ENCODE measurements around the gene IRX1.

The IRX1 gene

DNA sequence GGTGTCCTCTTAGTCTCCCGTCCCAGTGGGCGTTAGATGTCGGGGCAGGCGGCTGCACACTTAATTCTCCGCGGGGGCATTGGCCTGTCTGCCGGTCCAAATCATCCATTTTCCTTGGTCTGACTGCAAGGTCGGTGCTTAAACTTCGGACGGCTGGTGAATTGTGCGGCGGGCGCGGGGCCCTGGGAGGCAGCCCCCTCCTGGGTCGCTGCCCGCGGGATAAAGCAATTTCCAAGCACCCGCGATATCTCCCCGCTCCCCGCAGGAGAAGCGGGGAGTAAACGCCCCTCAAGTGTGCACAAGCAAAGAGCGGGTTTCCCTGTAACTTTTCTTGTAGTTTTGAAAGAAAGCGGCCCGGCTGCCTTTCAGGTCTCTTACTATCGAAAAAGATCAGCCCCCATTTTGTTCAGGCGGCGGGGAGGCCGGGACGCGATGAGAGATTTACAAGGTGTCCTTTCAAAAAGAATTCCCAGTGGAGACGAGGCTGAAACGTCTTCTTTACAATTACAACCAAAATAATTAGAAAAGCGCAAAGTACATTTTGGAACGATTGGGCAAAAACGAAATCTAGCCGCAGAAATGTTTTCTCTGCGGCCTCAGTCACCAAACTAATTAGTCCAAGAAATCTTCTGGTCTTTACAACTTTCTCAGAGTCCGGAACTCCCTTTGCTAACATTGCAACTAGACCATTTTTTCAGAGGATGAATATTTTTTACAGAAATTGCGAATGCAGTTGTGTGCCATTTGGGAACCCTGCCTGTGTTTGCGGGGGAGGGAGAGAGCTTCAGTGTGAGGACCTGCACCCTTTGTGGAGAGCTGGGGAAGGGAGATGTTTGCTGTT, 1.8 kb downstream of the IRX1 start:
- H3K9me3 Mint-ChIP-seq: peaks cover 6% of the 10 kb centered on the region
- H3K36me3 Mint-ChIP-seq: peaks cover 5% of the 10 kb centered on the region
- no peak for ATAC-seq
- H3K4me3 Mint-ChIP-seq: no peak overlapping the region
- peaks cover 8% of the 10 kb centered on the region for H3K4me1 Mint-ChIP-seq
- no peak overlapping the region for H3K27ac Mint-ChIP-seq
- peaks cover 70% of the 10 kb centered on the region for H3K27me3 Mint-ChIP-seq

DNA sequence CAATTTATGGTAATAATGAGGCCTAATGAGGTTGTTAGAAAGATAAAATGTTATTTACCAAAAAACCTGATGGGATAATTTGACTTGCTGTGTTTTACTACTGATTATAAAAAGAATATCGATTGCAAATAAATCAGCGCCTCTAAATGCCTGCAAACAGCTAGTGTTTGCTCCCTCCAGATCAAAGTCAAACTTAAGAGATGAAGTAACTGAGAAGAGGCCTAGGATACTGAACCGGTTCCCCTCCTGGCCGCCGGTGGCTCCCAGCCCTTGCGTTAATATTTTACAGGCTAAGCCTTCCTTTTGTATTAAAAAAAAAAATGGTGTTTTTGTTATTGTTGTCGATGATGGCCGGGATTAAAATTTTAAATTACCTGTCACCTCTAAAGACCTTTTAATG, 2.6 kb downstream of the IRX1 start:
- H3K4me1 Mint-ChIP-seq: peaks cover 8% of the 10 kb centered on the region

DNA sequence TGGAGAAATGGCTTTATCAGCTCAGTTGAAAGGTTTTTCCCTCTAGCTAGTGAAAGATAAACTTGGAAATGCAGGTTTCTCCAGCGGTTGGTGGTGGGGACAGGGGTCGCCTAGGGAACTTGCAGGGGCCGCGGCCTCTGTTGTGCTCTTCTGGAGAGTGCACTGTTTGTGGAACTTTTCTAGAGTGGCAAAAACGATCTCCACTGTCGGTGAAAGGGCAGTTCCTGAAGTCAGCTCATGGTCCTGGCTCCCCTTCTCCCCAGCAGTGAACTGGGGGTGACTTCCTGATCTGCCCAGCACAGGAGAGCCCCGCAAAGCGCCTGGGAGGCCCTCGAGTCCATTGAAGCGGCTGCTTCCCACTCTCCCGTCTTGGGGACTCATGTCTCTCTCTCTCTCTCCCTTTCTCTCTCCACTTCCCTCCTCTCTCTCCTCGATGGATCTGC, 3.2 kb downstream of the IRX1 start:
- H3K27me3 Mint-ChIP-seq: peaks cover 70% of the 10 kb centered on the region
- H3K9me3 Mint-ChIP-seq: peaks cover 4% of the 10 kb centered on the region
- no peak overlapping the region for H3K4me3 Mint-ChIP-seq
- H3K4me1 Mint-ChIP-seq: peaks cover 6% of the 10 kb centered on the region
- no peak overlapping the region for H3K27ac Mint-ChIP-seq
- H3K36me3 Mint-ChIP-seq: peaks cover 5% of the 10 kb centered on the region
- ATAC-seq: no peak

More for the DNA sequence above, 2.6 kb downstream of the IRX1 start:
- Mint-ChIP-seq H3K27me3 (peaks cover 70% of the 10 kb centered on the region), H3K36me3 (peaks cover 5% of the 10 kb centered on the region), H3K27ac (no peak overlapping the region), H3K4me3 (no peak overlapping the region), H3K9me3 (peaks cover 6% of the 10 kb centered on the region)
- ATAC-seq: no peak

DNA sequence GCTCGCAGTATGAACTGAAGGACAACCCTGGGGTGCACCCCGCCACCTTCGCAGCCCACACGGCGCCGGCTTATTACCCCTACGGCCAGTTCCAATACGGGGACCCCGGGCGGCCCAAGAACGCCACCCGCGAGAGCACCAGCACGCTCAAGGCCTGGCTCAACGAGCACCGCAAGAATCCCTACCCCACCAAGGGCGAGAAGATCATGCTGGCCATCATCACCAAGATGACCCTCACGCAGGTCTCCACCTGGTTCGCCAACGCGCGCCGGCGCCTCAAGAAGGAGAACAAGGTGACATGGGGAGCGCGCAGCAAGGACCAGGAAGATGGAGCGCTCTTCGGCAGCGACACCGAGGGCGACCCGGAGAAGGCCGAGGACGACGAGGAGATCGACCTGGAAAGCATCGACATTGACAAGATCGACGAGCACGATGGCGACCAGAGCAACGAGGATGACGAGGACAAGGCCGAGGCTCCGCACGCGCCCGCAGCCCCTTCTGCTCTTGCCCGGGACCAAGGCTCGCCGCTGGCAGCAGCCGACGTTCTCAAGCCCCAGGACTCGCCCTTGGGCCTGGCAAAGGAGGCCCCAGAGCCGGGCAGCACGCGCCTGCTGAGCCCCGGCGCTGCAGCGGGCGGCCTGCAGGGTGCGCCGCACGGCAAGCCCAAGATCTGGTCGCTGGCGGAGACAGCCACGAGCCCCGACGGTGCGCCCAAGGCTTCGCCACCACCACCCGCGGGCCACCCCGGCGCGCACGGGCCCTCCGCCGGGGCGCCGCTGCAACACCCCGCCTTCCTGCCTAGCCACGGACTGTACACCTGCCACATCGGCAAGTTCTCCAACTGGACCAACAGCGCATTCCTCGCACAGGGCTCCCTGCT, 3.8 kb downstream of the IRX1 start:
- H3K27me3 Mint-ChIP-seq: peaks cover 70% of the 10 kb centered on the region
- no peak for ATAC-seq
- H3K27ac Mint-ChIP-seq: no peak overlapping the region
- peaks cover 2% of the 10 kb centered on the region for H3K9me3 Mint-ChIP-seq
- peaks cover 5% of the 10 kb centered on the region for H3K36me3 Mint-ChIP-seq
- H3K4me1 Mint-ChIP-seq: no peaks in the 10 kb centered on the region
- no peak overlapping the region for H3K4me3 Mint-ChIP-seq

DNA sequence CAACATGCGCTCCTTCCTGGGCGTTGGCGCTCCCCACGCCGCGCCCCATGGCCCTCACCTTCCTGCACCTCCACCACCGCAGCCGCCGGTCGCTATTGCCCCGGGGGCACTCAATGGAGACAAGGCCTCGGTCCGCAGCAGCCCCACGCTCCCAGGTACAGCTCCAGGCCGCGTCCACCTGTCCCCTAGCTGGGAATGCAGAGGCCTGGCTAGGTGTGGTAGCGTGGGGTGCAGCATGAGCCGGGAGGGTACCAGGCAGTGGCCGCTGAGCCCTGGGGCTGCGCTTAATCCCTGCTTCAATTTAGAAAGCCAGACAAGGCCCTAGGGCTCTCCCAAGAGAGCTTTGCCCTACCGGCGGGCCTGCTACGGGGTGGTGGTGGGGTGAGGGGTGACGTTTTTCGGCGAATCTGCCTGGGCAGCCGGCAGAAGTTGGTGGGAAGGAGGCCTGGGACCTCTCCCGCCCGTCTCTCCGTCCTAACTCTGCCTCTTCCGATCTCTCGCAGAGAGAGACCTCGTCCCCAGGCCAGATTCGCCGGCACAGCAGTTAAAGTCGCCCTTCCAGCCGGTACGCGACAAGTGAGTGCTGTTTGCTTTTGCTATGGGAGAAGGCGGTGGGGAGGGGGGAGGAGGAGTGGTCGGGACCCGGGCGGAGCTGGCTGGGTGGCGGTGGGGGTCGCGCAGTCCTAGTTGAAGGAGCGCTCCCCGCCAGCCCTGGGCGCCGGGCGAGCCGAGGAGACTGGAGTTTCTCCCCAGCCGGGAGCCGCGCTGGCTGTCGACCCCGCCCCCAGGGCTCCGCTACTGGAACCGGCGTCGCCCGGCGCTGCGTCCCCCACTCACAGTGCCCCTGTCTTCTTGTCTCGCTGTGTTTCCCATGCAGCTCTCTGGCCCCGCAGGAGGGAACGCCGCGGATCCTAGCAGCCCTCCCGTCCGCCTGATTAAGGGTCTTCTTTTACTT, 4.8 kb downstream of the IRX1 start:
- Mint-ChIP-seq H3K36me3 (peaks cover 5% of the 10 kb centered on the region), H3K27me3 (peaks cover 77% of the 10 kb centered on the region), H3K27ac (no peak overlapping the region), H3K9me3 (peaks cover 4% of the 10 kb centered on the region), H3K4me1 (no peaks in the 10 kb centered on the region), H3K4me3 (no peak overlapping the region)
- no peak for ATAC-seq

DNA sequence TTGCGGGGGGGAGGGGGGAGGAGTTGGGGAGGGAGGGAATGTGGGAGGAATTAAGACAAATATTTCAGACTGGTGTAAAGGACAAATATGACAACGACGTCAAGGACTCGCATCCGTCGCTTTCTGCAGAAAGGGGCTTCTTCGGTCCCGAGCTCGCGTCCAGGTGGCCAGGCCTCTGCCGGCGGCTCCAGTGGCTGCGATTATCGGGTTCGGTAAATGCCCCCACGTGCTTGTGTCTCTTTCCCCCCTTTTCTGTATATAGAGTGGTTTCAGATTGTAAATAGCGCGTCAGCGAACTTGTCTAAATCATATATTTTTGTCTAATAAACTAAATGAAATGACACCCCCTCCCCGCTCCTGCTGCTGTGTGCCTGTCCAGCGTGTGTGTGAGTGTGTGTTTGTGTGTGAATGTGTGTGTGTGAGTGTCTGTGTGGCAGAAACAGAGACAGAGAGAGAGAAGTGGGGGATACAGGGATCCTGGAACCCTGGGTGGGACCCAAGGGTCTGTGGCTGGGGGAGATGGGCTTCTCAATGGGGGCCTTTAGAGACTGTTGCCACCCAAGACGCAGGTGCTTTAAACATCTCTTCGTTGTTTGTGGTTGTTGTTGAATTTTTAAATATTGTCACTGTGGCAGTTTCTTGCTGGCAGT, 5.6 kb downstream of the IRX1 start:
- Mint-ChIP-seq H3K27ac (no peak overlapping the region), H3K4me3 (no peak overlapping the region), H3K27me3 (peaks cover 86% of the 10 kb centered on the region)

DNA sequence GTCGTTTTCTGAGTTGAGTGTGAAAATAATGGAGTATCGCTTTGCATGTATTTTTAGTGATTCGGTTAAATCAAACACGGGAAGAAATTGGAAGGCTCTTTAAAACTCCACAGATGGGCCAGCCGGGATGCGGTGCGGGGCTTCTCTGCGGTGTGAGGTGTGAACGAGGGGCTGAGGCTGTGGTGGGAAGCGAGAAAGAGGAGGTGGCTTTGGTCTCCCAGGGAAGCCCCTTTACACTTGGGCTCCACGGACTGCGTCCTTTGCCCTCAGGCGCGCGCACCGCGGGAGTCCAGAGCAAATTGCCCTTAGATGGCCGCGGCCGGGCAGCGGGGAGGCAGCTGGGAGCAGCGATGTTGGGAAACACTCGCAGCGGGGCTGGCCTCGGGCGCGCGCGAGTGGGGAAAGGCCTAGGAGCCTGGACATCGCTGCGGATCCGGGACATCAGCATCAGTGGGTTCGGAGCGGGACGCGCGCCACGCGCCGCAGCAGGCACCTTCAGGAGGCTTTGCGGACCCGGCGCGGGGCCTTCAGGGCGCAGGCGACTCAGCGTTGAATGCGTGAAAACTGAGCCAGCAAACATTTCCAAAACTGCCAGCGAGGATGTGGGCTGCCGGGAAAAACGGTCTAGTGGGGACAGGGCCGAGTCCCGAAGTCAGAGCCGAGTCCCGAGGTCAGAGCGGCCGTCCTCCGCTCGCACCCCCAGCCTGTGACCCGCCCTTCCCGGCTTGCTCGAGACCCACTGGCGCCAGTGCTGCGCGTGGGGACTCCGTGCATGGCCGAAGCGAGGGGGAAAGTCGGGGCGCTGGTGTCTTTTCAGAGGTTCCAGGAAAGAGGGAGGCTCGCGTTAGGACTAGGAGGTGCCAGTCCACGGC, 6.5 kb downstream of the IRX1 start:
- no peak for ATAC-seq
- H3K36me3 Mint-ChIP-seq: peaks cover 5% of the 10 kb centered on the region
- H3K27ac Mint-ChIP-seq: no peak overlapping the region
- H3K4me1 Mint-ChIP-seq: no peaks in the 10 kb centered on the region
- peaks cover 90% of the 10 kb centered on the region for H3K27me3 Mint-ChIP-seq
- peaks cover 5% of the 10 kb centered on the region for H3K9me3 Mint-ChIP-seq
- no peak overlapping the region for H3K4me3 Mint-ChIP-seq

More for the DNA sequence above, 5.6 kb downstream of the IRX1 start:
- H3K4me1 Mint-ChIP-seq: no peaks in the 10 kb centered on the region
- ATAC-seq: no peak
- peaks cover 5% of the 10 kb centered on the region for H3K9me3 Mint-ChIP-seq
- peaks cover 5% of the 10 kb centered on the region for H3K36me3 Mint-ChIP-seq

DNA sequence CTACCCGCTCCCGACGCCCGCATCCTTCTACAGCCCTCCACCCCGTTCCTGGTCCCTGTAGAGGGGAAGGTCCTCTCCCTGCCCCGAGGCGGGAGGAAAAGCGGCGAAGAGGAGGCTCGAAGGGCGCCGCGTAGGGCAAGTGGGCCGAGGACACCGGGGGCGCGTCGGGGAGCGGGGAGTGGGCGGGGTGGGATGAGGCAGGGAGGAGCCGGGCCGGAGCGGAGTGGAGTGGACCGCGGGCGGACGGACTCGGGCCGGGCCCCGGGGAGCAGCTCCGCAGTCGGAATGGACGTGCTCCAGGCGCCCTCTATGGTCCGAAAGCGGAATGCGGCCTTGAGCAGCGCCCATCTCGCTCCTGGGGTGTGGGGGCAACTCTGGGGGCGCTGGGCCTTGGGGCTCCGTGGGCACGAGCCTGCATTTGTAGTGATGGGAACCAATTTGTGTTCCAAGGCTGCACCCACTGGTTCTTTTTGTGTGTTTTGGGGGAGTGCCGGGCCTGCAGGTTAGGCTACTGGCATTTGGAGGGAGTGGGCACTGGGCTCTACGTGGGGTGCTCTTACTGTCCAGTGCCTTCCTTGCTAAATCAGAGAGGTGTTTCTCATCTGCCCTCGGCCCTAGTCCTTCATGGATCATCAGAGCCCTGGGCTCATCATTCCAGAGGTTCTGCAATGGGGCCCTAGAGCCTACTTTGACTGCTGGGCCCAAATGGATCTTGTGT, 7.3 kb downstream of the IRX1 start:
- ATAC-seq: no peak
- Mint-ChIP-seq H3K4me3 (no peak overlapping the region), H3K36me3 (peaks cover 5% of the 10 kb centered on the region), H3K27me3 (peaks cover 83% of the 10 kb centered on the region), H3K9me3 (peaks cover 5% of the 10 kb centered on the region), H3K27ac (no peak overlapping the region), H3K4me1 (no peaks in the 10 kb centered on the region)

DNA sequence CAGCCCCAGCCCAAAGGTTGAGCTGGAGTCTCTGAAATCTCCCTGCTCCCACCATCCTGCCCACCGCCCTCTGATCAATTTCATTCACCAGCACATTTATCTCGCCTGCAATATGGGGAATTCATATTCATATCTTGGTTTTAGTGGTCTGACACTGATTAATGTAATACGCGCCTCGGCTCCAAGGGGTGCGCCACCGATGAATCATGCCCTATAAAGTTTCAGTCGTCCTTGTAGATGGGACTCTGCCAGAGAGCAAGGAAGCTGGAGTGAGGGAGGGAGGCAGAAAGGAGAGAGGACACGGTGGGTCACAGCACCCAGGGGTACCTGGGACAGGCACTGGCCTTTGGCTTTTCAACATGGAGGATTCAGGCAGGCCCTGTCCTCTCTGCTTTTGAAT, 8.9 kb downstream of the IRX1 start:
- Mint-ChIP-seq H3K9me3 (peaks cover 5% of the 10 kb centered on the region), H3K36me3 (peaks cover 5% of the 10 kb centered on the region), H3K27ac (no peak overlapping the region), H3K27me3 (peaks cover 73% of the 10 kb centered on the region), H3K4me1 (no peaks in the 10 kb centered on the region), H3K4me3 (no peak overlapping the region)
- no peak for ATAC-seq

DNA sequence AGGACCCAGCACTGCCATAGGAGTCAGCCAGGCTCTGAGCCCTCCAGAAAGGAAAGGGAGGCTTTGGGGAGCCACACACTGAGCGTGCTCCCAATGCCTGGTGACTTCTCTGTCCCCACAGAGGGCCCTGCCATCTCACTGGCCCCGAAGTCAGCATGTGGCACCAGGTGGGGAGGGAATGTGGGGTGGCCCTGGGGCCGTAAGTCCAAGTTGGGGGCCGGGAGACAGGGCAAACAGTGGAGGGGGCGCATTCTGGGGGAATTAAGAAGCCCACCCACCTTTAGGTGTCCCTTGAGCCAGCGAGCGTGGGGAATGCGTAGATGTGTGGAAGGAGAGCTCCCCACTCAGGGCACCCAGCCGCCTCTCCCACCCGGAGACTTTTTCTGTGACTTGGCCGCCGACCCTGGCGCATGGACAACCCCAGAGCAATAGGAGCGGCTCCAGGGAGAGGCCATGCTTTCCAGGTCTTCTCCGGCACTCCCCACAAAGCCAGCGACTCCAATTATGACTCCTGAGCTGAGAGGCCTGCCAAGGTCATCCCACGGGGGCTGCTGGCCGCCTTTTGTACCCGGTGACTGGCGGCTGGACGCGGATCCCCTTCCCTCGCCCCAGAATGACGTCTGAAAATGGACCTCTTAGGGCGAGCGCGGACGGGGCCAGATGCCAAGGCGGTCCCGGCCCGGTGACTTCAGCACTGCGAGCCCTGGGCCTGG, 9.8 kb downstream of the IRX1 start:
- Mint-ChIP-seq H3K27me3 (peaks cover 71% of the 10 kb centered on the region), H3K9me3 (peaks cover 5% of the 10 kb centered on the region), H3K36me3 (peaks cover 5% of the 10 kb centered on the region), H3K27ac (no peak overlapping the region), H3K4me3 (no peak overlapping the region), H3K4me1 (no peaks in the 10 kb centered on the region)
- no peak for ATAC-seq

DNA sequence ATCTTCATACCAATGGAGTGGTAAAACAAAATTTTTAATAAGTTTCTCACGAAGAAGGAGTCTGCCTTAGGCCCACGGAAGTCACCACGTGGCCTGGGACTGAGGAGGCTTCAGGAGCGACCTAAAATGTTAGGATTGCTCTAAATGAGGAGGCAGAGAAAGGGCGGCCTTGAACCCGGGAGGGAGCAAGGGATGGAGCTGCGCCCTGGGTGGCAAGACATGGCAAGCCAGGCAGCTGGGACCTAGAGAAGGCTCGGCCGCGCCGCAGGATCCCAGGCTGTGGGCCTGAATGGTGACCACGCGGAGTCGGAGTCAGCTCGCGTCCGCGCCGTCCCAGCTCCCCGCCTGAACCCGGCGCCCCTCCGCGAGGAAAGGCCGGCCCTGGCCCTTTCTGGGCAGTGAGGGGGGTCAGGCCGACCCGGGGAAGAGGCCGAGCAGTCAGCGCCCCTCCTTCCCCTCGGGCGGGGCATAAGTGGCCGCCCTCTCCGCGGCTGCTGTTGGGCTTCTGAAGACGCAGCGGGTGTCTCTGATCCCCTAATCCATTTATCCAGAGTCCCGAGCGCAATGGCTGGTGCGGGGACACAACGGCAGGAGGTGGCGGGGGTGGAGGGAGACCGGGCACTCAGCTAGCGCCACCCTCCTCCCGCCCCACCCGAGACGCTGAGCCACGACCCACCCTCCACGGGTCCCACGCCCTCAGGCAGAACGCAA, 10.6 kb downstream of the IRX1 start:
- no peak overlapping the region for H3K27ac Mint-ChIP-seq
- H3K9me3 Mint-ChIP-seq: peaks cover 3% of the 10 kb centered on the region
- no peak overlapping the region for H3K4me3 Mint-ChIP-seq
- H3K27me3 Mint-ChIP-seq: peaks cover 66% of the 10 kb centered on the region
- no peak for ATAC-seq
- H3K4me1 Mint-ChIP-seq: no peaks in the 10 kb centered on the region
- H3K36me3 Mint-ChIP-seq: peaks cover 5% of the 10 kb centered on the region

DNA sequence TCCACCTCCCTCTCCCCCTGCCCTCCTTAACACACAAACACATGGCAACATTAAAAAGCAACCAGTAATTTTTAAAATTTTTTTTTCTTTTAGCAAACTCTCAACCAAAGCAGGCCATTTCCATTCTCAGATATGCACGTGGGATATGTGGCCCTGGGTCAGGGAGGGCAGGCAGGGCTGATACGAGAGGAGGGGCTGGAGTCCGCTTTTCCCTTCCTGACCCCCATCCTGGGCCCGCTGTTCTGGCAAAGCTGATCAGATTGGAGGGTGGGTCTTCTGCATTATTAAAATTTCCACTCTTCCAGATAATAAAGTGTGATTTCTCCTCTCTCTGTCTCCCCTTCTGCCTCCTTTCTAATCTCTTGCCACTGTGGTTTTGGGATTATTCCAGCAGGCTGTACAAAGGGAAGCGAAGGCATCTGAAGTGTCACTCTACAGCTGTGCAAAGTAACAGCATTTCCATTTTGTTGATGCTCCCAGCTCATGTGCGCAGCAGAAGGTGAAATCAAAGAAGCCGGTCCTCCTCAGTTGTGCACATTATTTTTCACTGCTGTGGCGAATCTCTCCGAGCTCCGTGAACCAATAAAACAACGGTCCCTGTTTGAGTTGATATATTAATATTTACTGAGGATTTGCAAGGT, 12.0 kb downstream of the IRX1 start:
- Mint-ChIP-seq H3K4me3 (no peak overlapping the region), H3K36me3 (no peaks in the 10 kb centered on the region), H3K27ac (no peak overlapping the region), H3K27me3 (peaks cover 52% of the 10 kb centered on the region), H3K9me3 (peaks cover 2% of the 10 kb centered on the region), H3K4me1 (no peaks in the 10 kb centered on the region)
- ATAC-seq: no peak
